HL-60 (cell line): ENCODE measurements around the gene TMEM178A.

Experiments used
- DNase-seq, 2 experiments: peaks; one replicate each; pipeline ENCODE4 v3.0.0-alpha.2; 2010 to 2020; ENCODE audit warnings: low read depth in 1 of 2, low spot score in 1 of 2
- H3K27ac ChIP-seq: fragments of 250-450 bp; sonication (Bioruptor Pico); replicated peaks from 2 replicates; pipeline ENCODE4 v1.5.1; 2020; ENCODE audit warnings: mild to moderate bottlenecking, moderate library complexity
- H3K27me3 ChIP-seq: fragments of 250-450 bp; sonication (Bioruptor Pico); 2 replicates; pipeline ENCODE4 v1.5.1; 2021; ENCODE audit warnings: mild to moderate bottlenecking, moderate library complexity; ENCODE audit not compliant: insufficient read depth, poor library complexity, severe bottlenecking
- H3K4me3 ChIP-seq: replicated peaks from 2 replicates; pipeline ENCODE4 v1.5.1; 2011; ENCODE audit warnings: mild to moderate bottlenecking, control low read depth, low read length; ENCODE audit not compliant: insufficient read depth
- GABPA ChIP-seq: IDR thresholded peaks from 2 replicates; pipeline ENCODE4 v1.6.1; 2012; ENCODE audit warnings: low read depth
- POLR2AphosphoS5 ChIP-seq: IDR thresholded peaks from 2 replicates; pipeline ENCODE4 v1.6.1; 2012; ENCODE audit warnings: low read depth
- REST ChIP-seq: IDR thresholded peaks from 2 replicates; pipeline ENCODE4 v1.6.1; 2012; ENCODE audit warnings: low read depth; ENCODE audit not compliant: insufficient replicate concordance
- SPI1 ChIP-seq: IDR thresholded peaks from 2 replicates; pipeline ENCODE4 v1.6.1; 2012; ENCODE audit warnings: low read depth, mild to moderate bottlenecking, borderline replicate concordance
- TF ChIP-seq, protein P1 (sequence below): IDR thresholded peaks from one replicate; pipeline ENCODE4 v1.5.1; 2011; ENCODE audit warnings: low read length, control low read depth, inconsistent platforms; ENCODE audit not compliant: insufficient read depth

TMEM178A gene

GRCh38 chr2:39720970-39721369, 55.3 kb downstream of the TMEM178A start:
- no peak for DNase-seq
- TF ChIP-seq POLR2AphosphoS5, result no peak
- no peak for TF ChIP-seq GABPA
- TF ChIP-seq, protein P1, sequence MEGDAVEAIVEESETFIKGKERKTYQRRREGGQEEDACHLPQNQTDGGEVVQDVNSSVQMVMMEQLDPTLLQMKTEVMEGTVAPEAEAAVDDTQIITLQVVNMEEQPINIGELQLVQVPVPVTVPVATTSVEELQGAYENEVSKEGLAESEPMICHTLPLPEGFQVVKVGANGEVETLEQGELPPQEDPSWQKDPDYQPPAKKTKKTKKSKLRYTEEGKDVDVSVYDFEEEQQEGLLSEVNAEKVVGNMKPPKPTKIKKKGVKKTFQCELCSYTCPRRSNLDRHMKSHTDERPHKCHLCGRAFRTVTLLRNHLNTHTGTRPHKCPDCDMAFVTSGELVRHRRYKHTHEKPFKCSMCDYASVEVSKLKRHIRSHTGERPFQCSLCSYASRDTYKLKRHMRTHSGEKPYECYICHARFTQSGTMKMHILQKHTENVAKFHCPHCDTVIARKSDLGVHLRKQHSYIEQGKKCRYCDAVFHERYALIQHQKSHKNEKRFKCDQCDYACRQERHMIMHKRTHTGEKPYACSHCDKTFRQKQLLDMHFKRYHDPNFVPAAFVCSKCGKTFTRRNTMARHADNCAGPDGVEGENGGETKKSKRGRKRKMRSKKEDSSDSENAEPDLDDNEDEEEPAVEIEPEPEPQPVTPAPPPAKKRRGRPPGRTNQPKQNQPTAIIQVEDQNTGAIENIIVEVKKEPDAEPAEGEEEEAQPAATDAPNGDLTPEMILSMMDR, result no peak
- no peak for TF ChIP-seq REST
- no peak for TF ChIP-seq SPI1
- H3K27me3 ChIP-seq, result no peaks in the 10 kb centered on the region
- no peak overlapping the region for H3K4me3 ChIP-seq
- no peak overlapping the region for H3K27ac ChIP-seq

DNA sequence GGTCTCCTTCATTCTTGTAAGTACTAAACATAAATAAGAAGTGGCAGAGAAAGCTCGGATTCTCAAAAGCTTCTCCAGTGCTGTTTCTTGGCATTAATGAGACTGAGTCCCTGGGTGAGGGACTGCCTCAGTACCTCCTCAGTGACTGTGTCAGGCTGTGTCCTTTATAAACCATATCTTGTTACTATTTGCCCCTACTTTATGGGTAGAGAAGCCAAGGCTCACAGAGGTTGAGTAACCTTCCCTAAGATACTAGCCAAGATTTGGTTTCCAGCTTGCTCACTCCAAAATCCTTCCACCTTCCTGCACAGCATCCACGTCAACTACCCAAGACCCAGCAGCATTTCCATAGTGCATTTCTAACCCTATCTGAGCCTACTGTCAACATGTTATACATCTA, 57.8 kb downstream of the TMEM178A start:
- no peaks in the 10 kb centered on the region for H3K27me3 ChIP-seq
- no peak overlapping the region for H3K4me3 ChIP-seq
- H3K27ac ChIP-seq, result no peak overlapping the region
- no peak for DNase-seq
- TF ChIP-seq POLR2AphosphoS5 (no peak), REST (no peak), GABPA (no peak), SPI1 (no peak)
- TF ChIP-seq, protein P1, result no peak

GRCh38 chr2:39723946-39724827, 58.5 kb downstream of the TMEM178A start:
- Histone ChIP-seq H3K27me3 (no peaks in the 10 kb centered on the region), H3K4me3 (no peak overlapping the region), H3K27ac (no peak overlapping the region)
- no peak for TF ChIP-seq POLR2AphosphoS5
- no peak for TF ChIP-seq SPI1
- no peak for TF ChIP-seq GABPA
- DNase-seq, result no peak

DNA sequence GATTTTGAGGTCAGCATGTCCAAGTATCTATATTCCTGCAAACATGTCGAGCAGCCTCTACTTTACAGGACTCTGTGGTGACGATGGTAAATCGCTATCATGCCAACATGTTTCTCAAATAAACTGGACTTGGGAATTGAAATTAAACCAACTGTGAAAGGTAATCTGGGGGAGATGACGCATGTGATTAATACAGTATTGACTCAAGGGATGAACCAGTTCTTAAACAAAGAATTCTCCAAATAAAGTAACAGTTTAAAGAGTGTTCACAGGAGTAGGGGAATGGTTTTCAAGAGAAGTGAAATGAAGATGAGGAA, 59.1 kb downstream of the TMEM178A start:
- no peak for DNase-seq
- no peak overlapping the region for H3K4me3 ChIP-seq
- TF ChIP-seq GABPA (no peak), SPI1 (no peak), REST (no peak), POLR2AphosphoS5 (no peak)
- TF ChIP-seq, protein P1, result no peak
- no peak overlapping the region for H3K27ac ChIP-seq
- no peaks in the 10 kb centered on the region for H3K27me3 ChIP-seq
